Suprapubic skin (tissue), 4 donors: ENCODE data around the gene PLOD1. TPM values are rescaled to one million over a fixed set of nuclear protein-coding genes. Genes with fewer than 3 reads are reported as not detected.

Source experiments
- DNase-seq, 2 donors: peaks; one replicate each; pipeline ENCODE4 v3.0.0-alpha.2; 2019; ENCODE audit warnings: low spot score in 2 of 2
- H3K27ac ChIP-seq: fragments of 200-600 bp; sonication (generic); one replicate; pipeline ENCODE4 v1.5.1; 2019
- H3K27me3 ChIP-seq: fragments of 200-600 bp; sonication (generic); one replicate; pipeline ENCODE4 v1.5.1; 2019
- H3K36me3 ChIP-seq: fragments of 200-600 bp; sonication (generic); one replicate; pipeline ENCODE4 v1.5.1; 2019
- H3K4me1 ChIP-seq: fragments of 200-600 bp; sonication (generic); one replicate; pipeline ENCODE4 v1.5.1; 2019
- H3K4me3 ChIP-seq: fragments of 200-600 bp; sonication (generic); one replicate; pipeline ENCODE4 v1.5.1; 2019; ENCODE audit warnings: mild to moderate bottlenecking
- H3K9me3 ChIP-seq: fragments of 200-600 bp; sonication (generic); one replicate; pipeline ENCODE4 v1.5.1; 2019
- EP300 ChIP-seq: sonication (generic); formaldehyde crosslinking; IDR thresholded peaks from one replicate; pipeline ENCODE4 v1.6.1; 2017; ENCODE audit warnings: antibody characterized with exemption
- POLR2A ChIP-seq, 2 donors: fragments of 450-650 bp; IDR thresholded peaks; one replicate each; pipeline ENCODE4 v1.6.1; 2017; ENCODE audit warnings: antibody characterized with exemption in 2 of 2, mild to moderate bottlenecking in 2 of 2, moderate library complexity in 2 of 2
- POLR2AphosphoS5 ChIP-seq, 3 donors: sonication (generic); formaldehyde crosslinking; IDR thresholded peaks; one replicate each; pipeline ENCODE4 v1.6.1; 2017; ENCODE audit warnings: antibody characterized with exemption in 3 of 3
- WGBS: methylation state at CpG from one replicate; pipeline ENCODE4 v1.1.5; 2018; 5-methylcytosine and 5-hydroxymethylcytosine counted together
- total RNA-seq, 4 donors: library from RNA; depleted of rRNA; stranded (reverse); fragments of >200 nt; gene quantifications; one replicate each; pipeline ENCODE4 v1.1.0, GENCODE V29; 2016
- TF ChIP-seq, protein P1 (sequence below), 2 donors: fragments of 200-600 bp in 1 of 2; fragments of 450-650 bp in 1 of 2; sonication (generic) in 1 of 2; IDR thresholded peaks; one replicate each; pipeline ENCODE4 v1.5.1; 2016 to 2019; ENCODE audit warnings: antibody characterized with exemption in 2 of 2, mild to moderate bottlenecking in 1 of 2, moderate library complexity in 1 of 2

PLOD1 gene
- total RNA-seq: 10 to 100 TPM; 26.7 to 47.6 (median 37.7) TPM

DNA sequence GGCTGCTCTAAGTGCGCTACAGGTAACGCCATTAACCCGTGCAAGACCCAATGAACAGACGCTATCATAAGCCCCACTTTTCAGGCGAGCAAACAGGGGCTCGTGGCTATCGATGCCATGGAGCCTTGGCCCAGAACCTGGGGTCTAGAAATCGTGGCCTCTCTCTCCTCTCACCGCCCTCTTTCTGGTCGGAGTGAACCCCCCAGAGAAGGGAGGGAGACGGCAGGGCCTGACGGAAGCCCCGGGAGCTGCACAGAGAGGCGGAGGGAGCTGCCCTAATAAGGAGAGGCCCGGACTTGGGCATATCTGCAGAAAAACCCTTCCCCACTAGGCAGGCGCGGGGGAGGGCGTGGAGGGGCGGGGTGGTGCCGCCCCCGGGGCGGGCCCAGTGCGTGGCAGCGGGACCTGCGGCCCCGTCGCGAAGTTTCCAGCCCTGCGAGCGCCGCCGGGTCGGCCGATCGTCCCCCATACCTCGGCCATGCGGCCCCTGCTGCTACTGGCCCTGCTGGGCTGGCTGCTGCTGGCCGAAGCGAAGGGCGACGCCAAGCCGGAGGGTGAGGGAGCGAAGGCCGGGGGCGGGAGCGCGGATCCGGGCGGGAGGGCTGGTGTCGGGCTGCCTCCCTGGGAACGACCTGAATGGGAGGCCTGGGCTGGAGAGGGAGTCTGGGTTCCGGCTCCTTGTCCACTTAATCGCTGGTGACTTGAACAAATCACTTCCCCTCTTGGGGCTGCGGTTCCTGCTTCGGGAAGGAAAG, at the start of gene PLOD1:
Gene PLOD1, plus strand, starts transcription at position 416 of the 755 bp plus-strand sequence. Its CDS starts 63 bp downstream, at position 479.
- peak within 1 kb of the TSS; percentile 71 for H3K4me3 ChIP-seq
- H3K9me3 ChIP-seq: no peaks in the 10 kb centered on the region
- peak within 1 kb of the TSS; percentile 75 for H3K27ac ChIP-seq
- DNase-seq: peak; percentile 91 to 93
- WGBS: 0% methylated on average over 19 of the region's 55 CpGs
- TF ChIP-seq POLR2AphosphoS5 (IDR thresholded peaks at IDR 0.05) (no peak), EP300 (no peak), POLR2A (IDR thresholded peaks at IDR 0.05) (no peak)
- TF ChIP-seq, protein P1, sequence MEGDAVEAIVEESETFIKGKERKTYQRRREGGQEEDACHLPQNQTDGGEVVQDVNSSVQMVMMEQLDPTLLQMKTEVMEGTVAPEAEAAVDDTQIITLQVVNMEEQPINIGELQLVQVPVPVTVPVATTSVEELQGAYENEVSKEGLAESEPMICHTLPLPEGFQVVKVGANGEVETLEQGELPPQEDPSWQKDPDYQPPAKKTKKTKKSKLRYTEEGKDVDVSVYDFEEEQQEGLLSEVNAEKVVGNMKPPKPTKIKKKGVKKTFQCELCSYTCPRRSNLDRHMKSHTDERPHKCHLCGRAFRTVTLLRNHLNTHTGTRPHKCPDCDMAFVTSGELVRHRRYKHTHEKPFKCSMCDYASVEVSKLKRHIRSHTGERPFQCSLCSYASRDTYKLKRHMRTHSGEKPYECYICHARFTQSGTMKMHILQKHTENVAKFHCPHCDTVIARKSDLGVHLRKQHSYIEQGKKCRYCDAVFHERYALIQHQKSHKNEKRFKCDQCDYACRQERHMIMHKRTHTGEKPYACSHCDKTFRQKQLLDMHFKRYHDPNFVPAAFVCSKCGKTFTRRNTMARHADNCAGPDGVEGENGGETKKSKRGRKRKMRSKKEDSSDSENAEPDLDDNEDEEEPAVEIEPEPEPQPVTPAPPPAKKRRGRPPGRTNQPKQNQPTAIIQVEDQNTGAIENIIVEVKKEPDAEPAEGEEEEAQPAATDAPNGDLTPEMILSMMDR (IDR thresholded peaks at IDR 0.05): no peak
- peaks cover 44% of the 10 kb centered on the region for H3K4me1 ChIP-seq
- H3K27me3 ChIP-seq: no peaks in the 10 kb centered on the region
- H3K36me3 ChIP-seq: no peaks in the 10 kb centered on the region

DNA sequence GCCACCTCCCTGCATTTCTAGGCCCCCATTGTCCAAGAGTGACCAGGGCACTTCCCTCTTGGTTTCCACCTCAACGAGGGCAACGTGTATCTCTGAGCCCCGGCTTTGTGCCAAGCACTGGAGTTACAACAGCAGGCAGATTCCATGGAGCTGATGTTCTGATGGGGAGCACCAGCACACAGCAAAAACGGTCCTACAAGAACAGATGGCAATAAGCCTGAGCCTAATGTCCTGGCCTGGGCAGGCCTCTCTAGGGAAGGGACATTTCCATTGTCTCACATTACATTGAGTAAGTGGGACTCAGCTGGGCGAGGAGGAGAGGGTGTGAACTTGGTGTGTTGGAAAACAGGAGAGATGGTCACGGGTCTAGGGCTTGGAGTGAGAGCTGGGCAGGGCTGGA, 48.6 kb upstream of the PLOD1 start:
- WGBS: 79% methylated on average over 6 of the region's 6 CpGs
- Histone ChIP-seq H3K4me1 (peaks cover 6% of the 10 kb centered on the region), H3K4me3 (no peak overlapping the region), H3K27me3 (no peaks in the 10 kb centered on the region), H3K9me3 (no peaks in the 10 kb centered on the region), H3K36me3 (no peaks in the 10 kb centered on the region), H3K27ac (no peak overlapping the region)
- no peak for DNase-seq
- TF ChIP-seq EP300 (no peak), POLR2A (IDR thresholded peaks at IDR 0.05) (no peak), POLR2AphosphoS5 (IDR thresholded peaks at IDR 0.05) (no peak)
- TF ChIP-seq, protein P1 (IDR thresholded peaks at IDR 0.05): no peak

DNA sequence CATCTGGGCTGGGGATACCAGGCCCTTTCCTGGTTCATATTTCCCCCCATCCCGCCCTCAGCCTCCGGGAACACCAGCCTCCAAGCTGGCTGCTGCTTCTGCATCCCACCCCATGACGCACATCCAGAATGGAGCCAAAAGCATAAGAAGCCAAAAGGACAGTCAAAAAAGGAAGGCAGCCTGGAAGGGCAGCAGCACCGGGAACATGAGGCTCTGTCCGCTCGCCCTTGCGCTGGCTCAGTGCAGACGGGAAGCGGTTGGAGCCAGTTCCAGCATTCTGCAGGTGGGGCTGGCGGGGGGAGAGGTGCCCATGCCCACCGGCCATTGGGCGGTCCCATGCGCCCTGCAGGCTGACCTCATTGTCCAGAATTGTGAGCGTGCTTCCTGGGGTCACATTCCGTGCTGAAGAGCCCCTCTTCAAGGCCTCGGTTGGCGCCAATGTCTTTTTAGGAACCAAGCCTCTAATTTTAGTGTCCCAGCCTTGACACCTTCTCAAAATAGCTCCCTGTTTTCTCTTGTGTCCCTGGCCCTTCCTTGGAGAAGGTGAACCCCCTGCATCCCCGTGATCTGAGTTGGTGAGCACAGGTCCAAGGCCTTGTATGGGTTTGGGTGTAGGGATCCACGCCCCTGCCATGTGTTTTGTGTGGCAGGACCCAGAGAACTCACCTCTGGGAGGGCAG, 47.4 kb upstream of the PLOD1 start:
- no peak overlapping the region for H3K4me3 ChIP-seq
- 78% methylated on average over 18 of the region's 19 CpGs for WGBS
- no peaks in the 10 kb centered on the region for H3K36me3 ChIP-seq
- H3K27ac ChIP-seq: no peak overlapping the region
- H3K9me3 ChIP-seq: no peaks in the 10 kb centered on the region
- H3K4me1 ChIP-seq: peaks cover 6% of the 10 kb centered on the region
- no peak for TF ChIP-seq POLR2AphosphoS5 (IDR thresholded peaks at IDR 0.05)
- TF ChIP-seq, protein P1 (IDR thresholded peaks at IDR 0.05): no peak
- H3K27me3 ChIP-seq: peaks cover 3% of the 10 kb centered on the region
- DNase-seq: no peak

DNA sequence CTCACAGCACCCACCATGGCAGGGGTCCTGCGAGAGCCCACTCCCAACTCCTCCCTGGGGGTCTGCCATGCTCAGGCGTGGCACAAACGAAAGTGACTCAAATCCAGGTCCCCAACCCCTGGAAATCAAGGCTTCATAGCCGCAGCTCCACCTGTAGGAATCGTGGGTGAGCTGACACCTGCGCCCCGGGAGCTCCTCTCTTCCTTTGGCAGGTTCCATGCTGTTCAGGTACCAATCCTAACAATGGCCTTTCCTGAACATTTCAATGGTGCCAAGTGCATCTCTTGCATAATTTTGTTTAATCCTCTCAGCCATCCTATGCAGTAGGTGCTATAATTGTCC, 46.9 kb upstream of the PLOD1 start:
- no peak for DNase-seq
- Histone ChIP-seq H3K9me3 (no peaks in the 10 kb centered on the region), H3K36me3 (no peaks in the 10 kb centered on the region), H3K4me1 (peaks cover 6% of the 10 kb centered on the region), H3K27ac (no peak overlapping the region), H3K27me3 (peaks cover 4% of the 10 kb centered on the region), H3K4me3 (no peak overlapping the region)
- TF ChIP-seq EP300 (no peak), POLR2A (IDR thresholded peaks at IDR 0.05) (no peak), POLR2AphosphoS5 (IDR thresholded peaks at IDR 0.05) (no peak)
- TF ChIP-seq, protein P1 (IDR thresholded peaks at IDR 0.05): no peak
- WGBS: 82% methylated on average over 7 of the region's 7 CpGs

DNA sequence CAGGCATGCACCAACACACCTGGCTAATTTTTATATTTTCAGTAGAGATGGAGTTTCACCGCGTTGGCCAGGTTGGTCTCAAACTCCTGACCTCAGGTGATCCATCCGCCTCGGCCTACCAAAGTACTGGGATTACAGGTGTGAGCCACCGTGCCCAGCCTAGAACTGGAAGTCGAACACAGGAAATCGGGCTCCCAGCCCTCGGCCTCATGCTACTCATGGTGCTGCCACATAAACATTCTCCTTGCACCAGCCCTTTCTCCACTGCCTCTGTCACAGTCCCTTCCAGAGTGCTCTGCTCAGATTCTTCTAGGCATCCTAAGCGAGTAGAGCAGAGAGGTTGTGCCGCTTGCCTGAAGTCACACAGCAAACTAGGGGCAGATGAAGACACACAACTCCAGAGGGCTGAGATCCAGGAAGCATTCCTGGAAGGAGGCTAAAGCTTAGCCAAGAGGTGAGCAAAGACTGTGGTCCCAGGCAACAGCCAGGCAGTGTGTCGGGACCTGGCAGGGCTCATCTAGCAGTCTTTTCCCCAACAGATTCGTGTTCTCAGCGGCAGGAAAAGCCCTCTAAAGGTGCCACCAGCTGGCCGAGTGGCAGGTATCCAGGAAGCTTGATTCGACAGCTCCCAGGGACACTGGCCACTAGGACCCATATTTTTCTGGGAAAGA, 46.2 kb upstream of the PLOD1 start:
- H3K27ac ChIP-seq: no peak overlapping the region
- no peak for DNase-seq
- peaks cover 4% of the 10 kb centered on the region for H3K27me3 ChIP-seq
- WGBS: 80% methylated on average over 15 of the region's 15 CpGs
- H3K4me1 ChIP-seq: no peaks in the 10 kb centered on the region
- TF ChIP-seq POLR2AphosphoS5 (IDR thresholded peaks at IDR 0.05) (no peak), EP300 (no peak), POLR2A (IDR thresholded peaks at IDR 0.05) (no peak)
- TF ChIP-seq, protein P1 (IDR thresholded peaks at IDR 0.05): no peak
- H3K36me3 ChIP-seq: no peaks in the 10 kb centered on the region
- no peaks in the 10 kb centered on the region for H3K9me3 ChIP-seq
- H3K4me3 ChIP-seq: no peak overlapping the region
